H1 (cell line): ENCODE data around the gene NT5DC1. TPM values are rescaled to one million over a fixed set of nuclear protein-coding genes. Genes with fewer than 3 reads are reported as not detected.

ENCODE experiments used
- CTCF ChIA-PET: fragments of 300-600 bp; sonication (Branson Sonifier 250); formaldehyde crosslinking; loops from one replicate; lab custom pipeline; 2021; ENCODE audit not compliant: partially characterized antibody; lab: Charles Lee
- POLR2A ChIA-PET: fragments of 300-600 bp; sonication (Branson Sonifier 250); formaldehyde crosslinking; loops from one replicate; lab custom pipeline; 2021; ENCODE audit warnings: inconsistent platforms; ENCODE audit not compliant: partially characterized antibody; lab: Charles Lee
- DNase-seq, 2 experiments: peaks; one replicate each; pipeline versions ENCODE4 v3.0.0 to v3.0.0-alpha.2; 2010 to 2022; ENCODE audit warnings: low spot score in 2 of 2, low read depth in 1 of 2, mixed read lengths in 1 of 2
- FAIRE-seq: peaks from 2 replicates; lab custom pipeline; 2011; peaks lifted over from hg19 to GRCh38; lab: Jason Lieb, UNC
- H2AFZ ChIP-seq: 2 replicates; pipeline ENCODE4 v1.8.1; 2012; ENCODE audit warnings: low read length, inconsistent platforms
- H2AK5ac ChIP-seq: 2 replicates; pipeline ENCODE4 v1.6.1; 2013; ENCODE audit warnings: low read depth, low read length
- H2BK120ac ChIP-seq: replicated peaks from 2 replicates; pipeline ENCODE3; 2013; ENCODE audit warnings: low read depth, low read length, inconsistent platforms
- H2BK12ac ChIP-seq: 2 replicates; pipeline ENCODE4 v1.6.1; 2013; ENCODE audit warnings: low read depth, low read length
- H2BK15ac ChIP-seq: 2 replicates; pipeline ENCODE4 v1.6.1; 2013; ENCODE audit warnings: low read length
- H2BK20ac ChIP-seq: 2 replicates; pipeline ENCODE4 v1.6.1; 2013; ENCODE audit warnings: low read length
- H2BK5ac ChIP-seq: 2 replicates; pipeline ENCODE4 v1.6.1; 2013; ENCODE audit warnings: low read depth, low read length
- H3K14ac ChIP-seq: 2 replicates; pipeline ENCODE4 v1.6.1; 2013; ENCODE audit warnings: inconsistent platforms; ENCODE audit not compliant: insufficient read length
- H3K18ac ChIP-seq: 2 replicates; pipeline ENCODE4 v1.6.1; 2013; ENCODE audit warnings: low read length; ENCODE audit errors: extremely low read depth
- H3K23ac ChIP-seq: 2 replicates; pipeline ENCODE4 v1.6.1; 2013; ENCODE audit warnings: inconsistent platforms; ENCODE audit not compliant: insufficient read length
- H3K23me2 ChIP-seq: 2 replicates; pipeline ENCODE4 v1.6.1; 2013; ENCODE audit warnings: low read depth, low read length
- H3K27ac ChIP-seq: 2 replicates; pipeline ENCODE4 v1.6.1; 2011; ENCODE audit warnings: low read depth, low read length, inconsistent platforms
- H3K27me3 ChIP-seq, 4 experiments: replicated peaks in 1 of 4; 1 replicate in 1 of 4; 2 replicates in 3 of 4; pipeline versions ENCODE4 v1.6.1 to v1.8.1; 2011 to 2013; ENCODE audit warnings: low read length in 3 of 4, mild to moderate bottlenecking in 3 of 4, inconsistent platforms in 2 of 4, mixed read lengths in 2 of 4, moderate library complexity in 1 of 4; ENCODE audit not compliant: control insufficient read depth in 3 of 4, insufficient read depth in 3 of 4; ENCODE audit errors: extremely low read depth in 1 of 4
- H3K36me3 ChIP-seq, 4 experiments: 2 replicates each; pipeline versions ENCODE4 v1.6.1 to v1.8.1; 2011 to 2013; ENCODE audit warnings: mild to moderate bottlenecking in 4 of 4, low read length in 3 of 4, moderate library complexity in 2 of 4, control low read depth in 1 of 4, inconsistent platforms in 1 of 4; ENCODE audit not compliant: insufficient read depth in 4 of 4, control insufficient read depth in 2 of 4
- H3K4ac ChIP-seq: replicated peaks from 2 replicates; pipeline ENCODE3; 2013; ENCODE audit warnings: low read length, low read depth, mixed read lengths, inconsistent platforms; ENCODE audit not compliant: insufficient read length
- H3K4me1 ChIP-seq, 4 experiments: replicated peaks in 1 of 4; 1 replicate in 1 of 4; 2 replicates in 3 of 4; pipeline versions ENCODE4 v1.6.1 to v1.8.1; 2011 to 2013; ENCODE audit warnings: low read length in 3 of 4, inconsistent platforms in 2 of 4, mixed read lengths in 1 of 4; ENCODE audit not compliant: insufficient read depth in 4 of 4, control insufficient read depth in 3 of 4
- H3K4me2 ChIP-seq, 2 experiments: 2 replicates each; pipeline versions ENCODE4 v1.6.1 to v1.8.1; 2011 to 2013; ENCODE audit warnings: low read depth in 2 of 2, low read length in 2 of 2, control low read depth in 1 of 2, inconsistent platforms in 1 of 2, mild to moderate bottlenecking in 1 of 2; ENCODE audit not compliant: insufficient read depth in 1 of 2
- H3K4me3 ChIP-seq, 4 experiments: fragments of 200-600, 300-600 bp in 1 of 4; sonication (generic), shearing (Covaris generic), sonication (Bioruptor Twin) in 1 of 4; 2 replicates each; pipeline versions ENCODE4 v1.5.1 to v1.8.1; 2011 to 2016; ENCODE audit warnings: low read length in 4 of 4, low read depth in 3 of 4, control low read depth in 2 of 4, inconsistent platforms in 2 of 4, mild to moderate bottlenecking in 2 of 4, mixed read lengths in 1 of 4, moderate library complexity in 1 of 4; ENCODE audit not compliant: insufficient read depth in 2 of 4; ENCODE audit errors: extremely low read depth in 1 of 4
- H3K56ac ChIP-seq: replicated peaks from 2 replicates; pipeline ENCODE3; 2013; ENCODE audit warnings: low read depth, mild to moderate bottlenecking, mixed read lengths, low read length, inconsistent platforms; ENCODE audit not compliant: insufficient read length
- H3K79me1 ChIP-seq: 2 replicates; pipeline ENCODE4 v1.6.1; 2013; ENCODE audit warnings: low read depth, low read length, control low read depth
- H3K79me2 ChIP-seq, 2 experiments: 2 replicates each; pipeline versions ENCODE4 v1.6.1 to v1.8.1; 2012 to 2013; ENCODE audit warnings: low read length in 2 of 2, mild to moderate bottlenecking in 2 of 2, inconsistent platforms in 1 of 2; ENCODE audit not compliant: insufficient read depth in 2 of 2, control insufficient read depth in 1 of 2
- H3K9ac ChIP-seq, 4 experiments: replicated peaks in 1 of 4; 1 replicate in 1 of 4; 2 replicates in 3 of 4; pipeline versions ENCODE4 v1.6.1 to v1.8.1; 2011 to 2013; ENCODE audit warnings: low read depth in 3 of 4, low read length in 3 of 4, control low read depth in 2 of 4, mild to moderate bottlenecking in 2 of 4, moderate library complexity in 2 of 4, inconsistent platforms in 1 of 4; ENCODE audit errors: extremely low read depth in 1 of 4
- H3K9me3 ChIP-seq, 2 experiments: 2 replicates each; pipeline versions ENCODE4 v1.6.1 to v1.8.1; 2012 to 2013; ENCODE audit warnings: mild to moderate bottlenecking in 2 of 2, moderate library complexity in 2 of 2, control low read depth in 1 of 2, inconsistent platforms in 1 of 2, low read depth in 1 of 2, low read length in 1 of 2, mixed read lengths in 1 of 2; ENCODE audit not compliant: insufficient read depth in 2 of 2
- H4K20me1 ChIP-seq, 2 experiments: replicated peaks in 1 of 2; 2 replicates each; pipeline versions ENCODE3 to v1.8.1; 2011 to 2013; ENCODE audit warnings: inconsistent platforms in 2 of 2, low read length in 2 of 2, mild to moderate bottlenecking in 1 of 2; ENCODE audit not compliant: insufficient read depth in 2 of 2, control insufficient read depth in 1 of 2
- H4K5ac ChIP-seq: 2 replicates; pipeline ENCODE4 v1.6.1; 2013; ENCODE audit warnings: low read length, low read depth, mixed read lengths, inconsistent platforms; ENCODE audit not compliant: insufficient read length
- H4K8ac ChIP-seq: 2 replicates; pipeline ENCODE4 v1.8.0; 2013; ENCODE audit warnings: mild to moderate bottlenecking, moderate library complexity, low read length, inconsistent platforms; ENCODE audit not compliant: insufficient read depth; ENCODE audit errors: extremely low read depth
- H4K91ac ChIP-seq: replicated peaks from 2 replicates; pipeline ENCODE3; 2013; ENCODE audit warnings: low read length, mixed read lengths, inconsistent platforms; ENCODE audit not compliant: insufficient read length
- CEBPB ChIP-seq: IDR thresholded peaks from 2 replicates; pipeline ENCODE4 v1.6.1; 2012; ENCODE audit warnings: low read depth, low read length
- EGR1 ChIP-seq: IDR thresholded peaks from 2 replicates; pipeline ENCODE4 v1.6.1; 2011; ENCODE audit warnings: low read depth, low read length, borderline replicate concordance
- HDAC6 ChIP-seq: IDR thresholded peaks from one replicate; pipeline ENCODE4 v1.7.1; 2012; ENCODE audit warnings: low read depth, mild to moderate bottlenecking, inconsistent platforms, low read length, moderate library complexity
- JUN ChIP-seq: IDR thresholded peaks from 2 replicates; pipeline ENCODE4 v1.6.1; 2011; ENCODE audit warnings: low read depth, mild to moderate bottlenecking, improper control_type of control experiment, low read length
- KDM1A ChIP-seq: fragments of 200-600, 300-600 bp; sonication (generic); IDR thresholded peaks from 2 replicates; pipeline ENCODE4 v1.7.1; 2016; ENCODE audit warnings: mild to moderate bottlenecking, low read length, borderline replicate concordance
- MAFK ChIP-seq: IDR thresholded peaks from 2 replicates; pipeline ENCODE4 v1.6.1; 2012; ENCODE audit warnings: low read depth, mild to moderate bottlenecking, improper control_type of control experiment, low read length
- PHF8 ChIP-seq: fragments of 200-600 bp; sonication (generic); conservative IDR thresholded peaks from 2 replicates; pipeline ENCODE4 v1.7.1; 2012; ENCODE audit warnings: low read depth, mild to moderate bottlenecking, inconsistent platforms, low read length, moderate library complexity
- RBBP5 ChIP-seq: IDR thresholded peaks from 2 replicates; pipeline ENCODE4 v1.7.1; 2012; ENCODE audit warnings: low read depth, mild to moderate bottlenecking, inconsistent platforms, low read length, moderate library complexity, borderline replicate concordance
- RFX5 ChIP-seq: IDR thresholded peaks from 2 replicates; pipeline ENCODE4 v1.6.1; 2011; ENCODE audit warnings: low read depth, low read length, improper control_type of control experiment, borderline replicate concordance
- RXRA ChIP-seq: IDR thresholded peaks from 2 replicates; pipeline ENCODE4 v1.6.1; 2011; ENCODE audit warnings: low read depth, mild to moderate bottlenecking, low read length, moderate library complexity; ENCODE audit not compliant: insufficient read depth
- SIN3A ChIP-seq, 2 experiments: IDR thresholded peaks in 1 of 2; conservative IDR thresholded peaks in 1 of 2; 2 replicates each; pipeline ENCODE4 v1.6.1; 2011 to 2012; ENCODE audit warnings: low read length in 2 of 2, improper control_type of control experiment in 1 of 2, low read depth in 1 of 2, mild to moderate bottlenecking in 1 of 2
- SIX5 ChIP-seq: IDR thresholded peaks from 2 replicates; pipeline ENCODE4 v1.6.1; 2011; ENCODE audit warnings: mild to moderate bottlenecking, low read depth, low read length
- TBP ChIP-seq: IDR thresholded peaks from 2 replicates; pipeline ENCODE4 v1.6.1; 2011; ENCODE audit warnings: low read depth, low read length, improper control_type of control experiment
- TEAD4 ChIP-seq: IDR thresholded peaks from 2 replicates; pipeline ENCODE4 v1.6.1; 2012; ENCODE audit warnings: low read depth, low read length, inconsistent platforms, mixed read lengths
- WGBS, 2 experiments: shearing (Covaris generic) in 1 of 2; methylation state at CpG; one replicate each; pipeline versions ENCODE4 v1.1.6 to v1.1.7; 2013 to 2015; ENCODE audit warnings: low lambda C conversion rate in 2 of 2, mixed read lengths in 2 of 2, inconsistent platforms in 1 of 2, low coverage in 1 of 2, missing lambda C conversion rate in 1 of 2; ENCODE audit not compliant: insufficient replicate concordance in 2 of 2, insufficient coverage in 1 of 2, insufficient read length in 1 of 2; ENCODE audit errors: extremely low coverage in 1 of 2, missing lambda C conversion rate in 1 of 2; 5-methylcytosine and 5-hydroxymethylcytosine counted together
- polyA plus RNA-seq, 7 experiments: library from polyadenylated mRNA; depleted of rRNA in 3 of 7; stranded (reverse) in 5 of 7; unstranded in 2 of 7; fragments of >200 nt in 5 of 7; fragments of 200-250 nt in 2 of 7; gene quantifications; 1 replicate in 5 of 7; 2 replicates in 1 of 7; 4 replicates in 1 of 7; pipeline versions ENCODE4 v1.2.1 to v1.2.3, GENCODE V29; 2011 to 2013; ENCODE audit warnings: missing spikeins in 2 of 7, mixed read lengths in 2 of 7
- total RNA-seq: library from RNA; stranded (reverse); fragmentation: NEBNext Ultra II Directional; extraction: Animal tissue kit (Norgen Biotek cat#: 25700); gene quantifications from 2 replicates; pipeline ENCODE4 v1.2.1, GENCODE V29; 2021

Gene NT5DC1
- total and polyA plus RNA-seq, 2 of the 8 experiments (the other 6 are each of a cell fraction or from before 2014, with no cell fraction given), result 25.3 to 72.7 TPM

GRCh38 chr6:116210316-116210715 is 109.7 kb downstream of the NT5DC1 start:
- DNase-seq (no peak), FAIRE-seq (no peak)
- no peaks in the 10 kb centered on the region for H3K79me2 ChIP-seq
- H2BK15ac ChIP-seq, result no peak overlapping the region
- no peak overlapping the region for H3K27ac ChIP-seq
- H3K23me2 ChIP-seq, result no peaks in the 10 kb centered on the region
- H3K9ac ChIP-seq, result no peak overlapping the region
- H2BK120ac ChIP-seq, result no peak overlapping the region
- no peak overlapping the region for H3K56ac ChIP-seq
- WGBS, 2 experiments, result 92% methylated on average over 5 of the region's 5 CpGs; no CpG with 5 or more reads in 1 of the 2 experiments
- no peaks in the 10 kb centered on the region for H3K36me3 ChIP-seq
- no peak overlapping the region for H3K23ac ChIP-seq
- H4K8ac ChIP-seq, result no peak overlapping the region
- peaks cover 0 to 2% of the 10 kb centered on the region in 2 experiments for H4K20me1 ChIP-seq
- H3K18ac ChIP-seq, result no peak overlapping the region
- no peaks in the 10 kb centered on the region for H3K79me1 ChIP-seq
- H2BK12ac ChIP-seq, result no peak overlapping the region
- peaks cover 0 to 1% (median 0%) of the 10 kb centered on the region in 4 experiments; a peak in 1 of 7 replicates for H3K27me3 ChIP-seq
- no peak overlapping the region for H2AK5ac ChIP-seq
- H4K91ac ChIP-seq, result no peak overlapping the region
- H2BK5ac ChIP-seq, result no peak overlapping the region
- H3K4me1 ChIP-seq, result no peaks in the 10 kb centered on the region
- no peak overlapping the region for H3K4me2 ChIP-seq
- no peak overlapping the region for H2BK20ac ChIP-seq
- ChIA-PET CTCF (interaction anchor here (1.2 to 2.6 kb wide), 2 partner anchors 12 to 19 kb away, joined by 5 read pairs; no protein-coding TSS in a partner anchor), POLR2A (no interaction called here)
- no peak overlapping the region for H4K5ac ChIP-seq
- no peak overlapping the region for H3K4ac ChIP-seq
- H3K9me3 ChIP-seq, result no peaks in the 10 kb centered on the region
- TF ChIP-seq HDAC6 (no peak), PHF8 (no peak), CEBPB (no peak), RBBP5 (no peak), RFX5 (no peak), JUN (no peak), KDM1A (no peak), SIX5 (no peak), EGR1 (no peak), TBP (no peak), RXRA (no peak), MAFK (no peak), SIN3A (conservative IDR thresholded peaks at IDR 0.05 in 1 of 2, IDR thresholded peaks at IDR 0.05 in 1 of 2; ENCODE audit: low read depth in 1 of 2, low read length in 2 of 2) (no peak), TEAD4 (no peak)
- TF ChIP-seq, all 59 proteins: peak for 0
- H2AFZ ChIP-seq, result no peak overlapping the region
- no peak overlapping the region for H3K14ac ChIP-seq
- no peak overlapping the region for H3K4me3 ChIP-seq
